Thyroid gland (tissue), 4 donors: ENCODE results near the gene MAT2B.

Experiments
- CTCF ChIP-seq, 6 experiments: fragments of 200-600 bp in 3 of 6; fragments of 450-650 bp in 3 of 6; sonication (generic) in 3 of 6; IDR thresholded peaks; one replicate each; pipeline ENCODE4 v1.5.1; 2016 to 2019; ENCODE audit warnings: antibody characterized with exemption in 6 of 6, mild to moderate bottlenecking in 2 of 6, inconsistent platforms in 1 of 6, moderate library complexity in 1 of 6
- POLR2A ChIP-seq, 2 donors: fragments of 450-650 bp; IDR thresholded peaks; one replicate each; pipeline ENCODE4 v1.6.1; 2017; ENCODE audit warnings: antibody characterized with exemption in 2 of 2, mild to moderate bottlenecking in 2 of 2, moderate library complexity in 1 of 2

GRCh38 chr5:163467682-163468081, 37.7 kb upstream of the MAT2B start:
- TF ChIP-seq CTCF (IDR thresholded peaks at IDR 0.05) (no peak), POLR2A (IDR thresholded peaks at IDR 0.05) (no peak)
